Measurements from ENCODE around the gene RHOJ. TPM values are rescaled to one million over a fixed set of nuclear protein-coding genes. Genes with fewer than 3 reads are reported as not detected.

RHOJ gene
- total RNA-seq, 1 donor from 2014 or later: 29.2 TPM

GRCh38 chr14:63229330-63230059, 25.3 kb downstream of the RHOJ start:
- Histone ChIP-seq H3K9me3 (no peaks in the 10 kb centered on the region), H3K27ac (no peak overlapping the region), H3K4me1 (no peaks in the 10 kb centered on the region), H3K27me3 (ENCODE audit: low read depth) (no peaks in the 10 kb centered on the region), H3K4me3 (no peak overlapping the region), H3K36me3 (no peaks in the 10 kb centered on the region)
- ATAC-seq (no peak), DNase-seq (no peak)
- intact Hi-C loops (cut with DNase I): no loop called here
- TF ChIP-seq CTCF (IDR thresholded peaks at IDR 0.05): no peak

- no peaks in the 10 kb centered on the region for H3K36me3 ChIP-seq
- DNase-seq (no peak), ATAC-seq (no peak)
- intact Hi-C loops (cut with DNase I): no loop called here
- no peak overlapping the region for H3K27ac ChIP-seq
- H3K9me3 ChIP-seq: no peaks in the 10 kb centered on the region
- no peaks in the 10 kb centered on the region for H3K4me1 ChIP-seq
- H3K27me3 ChIP-seq (ENCODE audit: low read depth): no peaks in the 10 kb centered on the region
- no peak for TF ChIP-seq CTCF (IDR thresholded peaks at IDR 0.05)
- H3K4me3 ChIP-seq: no peak overlapping the region
Measured at GRCh38 chr14:63231766-63232165, 27.5 kb downstream of the RHOJ start.

- DNase-seq: no peak
- no peak for TF ChIP-seq CTCF (IDR thresholded peaks at IDR 0.05)
- no peaks in the 10 kb centered on the region for H3K4me1 ChIP-seq
- no peak for ATAC-seq
- intact Hi-C loops (cut with DNase I): no loop called here
- H3K27ac ChIP-seq: no peak overlapping the region
- no peaks in the 10 kb centered on the region for H3K9me3 ChIP-seq
- no peak overlapping the region for H3K4me3 ChIP-seq
- no peaks in the 10 kb centered on the region for H3K27me3 ChIP-seq (ENCODE audit: low read depth)
- H3K36me3 ChIP-seq: no peaks in the 10 kb centered on the region
Measured at GRCh38 chr14:63237791-63238190, 33.5 kb downstream of the RHOJ start.

- TF ChIP-seq CTCF (IDR thresholded peaks at IDR 0.05): no peak
- no peaks in the 10 kb centered on the region for H3K9me3 ChIP-seq
Measured at GRCh38 chr14:63240221-63240620, 36.0 kb downstream of the RHOJ start.

GRCh38 chr14:63241096-63241495, 36.9 kb downstream of the RHOJ start:
- Histone ChIP-seq H3K27ac (no peak overlapping the region), H3K9me3 (no peaks in the 10 kb centered on the region), H3K27me3 (ENCODE audit: low read depth) (no peaks in the 10 kb centered on the region), H3K4me3 (no peak overlapping the region), H3K4me1 (no peaks in the 10 kb centered on the region), H3K36me3 (no peaks in the 10 kb centered on the region)
- TF ChIP-seq CTCF (IDR thresholded peaks at IDR 0.05): no peak
- DNase-seq (no peak), ATAC-seq (no peak)
- intact Hi-C loops (cut with DNase I): no loop called here

More at GRCh38 chr14:63240221-63240620, 36.0 kb downstream of the RHOJ start:
- H3K4me3 ChIP-seq: no peak overlapping the region
- intact Hi-C loops (cut with DNase I): no loop called here
- H3K4me1 ChIP-seq: no peaks in the 10 kb centered on the region
- H3K27ac ChIP-seq: no peak overlapping the region
- DNase-seq (no peak), ATAC-seq (no peak)
- H3K36me3 ChIP-seq: no peaks in the 10 kb centered on the region
- H3K27me3 ChIP-seq (ENCODE audit: low read depth): no peaks in the 10 kb centered on the region

Measured in lower lobe of right lung (tissue), 2 donors.